ENCODE measurements around the gene CBS. TPM values are rescaled to one million over a fixed set of nuclear protein-coding genes. Genes with fewer than 3 reads are reported as not detected.
"Not testable (repeated sequence)": the region's sequence is repeated elsewhere in the genome, so short reads cannot be mapped to it uniquely, and the experiment has no call there.

The CBS gene
- total RNA-seq, 1 experiment from 2014 or later = 21.6 TPM

- DNase-seq (ENCODE audit: low spot score) = peak; percentile 3
Measured at GRCh38 chr21:43025636-43026180, 49.9 kb downstream of the CBS start.

GRCh38 chr21:43024439-43025136, 51.0 kb downstream of the CBS start:
- DNase-seq (ENCODE audit: low spot score) = peak; percentile 2

- no peak for DNase-seq (ENCODE audit: low spot score)
Measured at GRCh38 chr21:43023175-43023574, 52.5 kb downstream of the CBS start.

GRCh38 chr21:43021756-43022600, 53.7 kb downstream of the CBS start:
- no peak for DNase-seq (ENCODE audit: low spot score)

GRCh38 chr21:43021191-43021590, 54.4 kb downstream of the CBS start:
- no peak for DNase-seq (ENCODE audit: low spot score)

- DNase-seq (ENCODE audit: low spot score) = no peak
Measured at GRCh38 chr21:43020771-43021170, 54.9 kb downstream of the CBS start.

GRCh38 chr21:43020177-43020576, 55.5 kb downstream of the CBS start:
- DNase-seq (ENCODE audit: low spot score) = no peak

GRCh38 chr21:43018519-43018918, 57.1 kb downstream of the CBS start:
- no peak for DNase-seq (ENCODE audit: low spot score)

- DNase-seq (ENCODE audit: low spot score) = no peak
Measured at GRCh38 chr21:43016728-43017127, 58.9 kb downstream of the CBS start.

GRCh38 chr21:43015906-43016540, 59.6 kb downstream of the CBS start:
- no peak for DNase-seq (ENCODE audit: low spot score)

GRCh38 chr21:43012596-43012995, 63.0 kb downstream of the CBS start:
- no peak for DNase-seq (ENCODE audit: low spot score)

- DNase-seq (ENCODE audit: low spot score) = no peak
Measured at GRCh38 chr21:43006874-43007208, 68.8 kb downstream of the CBS start.

GRCh38 chr21:43006051-43006873, 69.4 kb downstream of the CBS start:
- not testable (repeated sequence) for DNase-seq (ENCODE audit: low spot score)

GRCh38 chr21:43005635-43006034, 70.0 kb downstream of the CBS start:
- DNase-seq (ENCODE audit: low spot score) = no peak

- DNase-seq (ENCODE audit: low spot score) = no peak
Measured at GRCh38 chr21:43004926-43005325, 70.7 kb downstream of the CBS start.

Other genes starting within 250 kb of the CBS start
- gene WDR4, start 196.3 kb downstream of the CBS start, total RNA-seq (2014; rRNA removed; shearing (Covaris generic)) = 4.8 and 7.1 TPM in 2 replicates
- gene NDUFV3, start 182.5 kb downstream of the CBS start, total RNA-seq (2014; rRNA removed; shearing (Covaris generic)) = 40.9 and 44.0 TPM in 2 replicates
- gene ERVH48-1, start 150.2 kb downstream of the CBS start, total RNA-seq (2014; rRNA removed; shearing (Covaris generic)) = not detected in 2 replicates
- 31.4 and 37.9 TPM in 2 replicates for gene PKNOX1, start 101.3 kb downstream of the CBS start, total RNA-seq (2014; rRNA removed; shearing (Covaris generic))
- gene U2AF1, start 31.7 kb upstream of the CBS start, total RNA-seq (2014; rRNA removed; shearing (Covaris generic)) = 31.4 and 36.9 TPM in 2 replicates
- gene CRYAA, start 93.2 kb upstream of the CBS start, total RNA-seq (2014; rRNA removed; shearing (Covaris generic)) = not detected in 2 replicates